HepG2 (cell line): ENCODE measurements around the gene TMEM187. TPM values are rescaled to one million over a fixed set of nuclear protein-coding genes. Genes with fewer than 3 reads are reported as not detected.

Experiments used
- ETV6 ChIP-seq: sonication (generic); formaldehyde crosslinking; conservative IDR thresholded peaks from 2 replicates; pipeline ENCODE4 v1.4.0; 2020; ENCODE audit warnings: missing genetic modification reagents
- KAT2B ChIP-seq: fragments of 150-350 bp; IDR thresholded peaks from 2 replicates; pipeline ENCODE4 v1.6.1; 2014; ENCODE audit warnings: low read depth, low read length, borderline replicate concordance
- KDM3A ChIP-seq: IDR thresholded peaks from 2 replicates; pipeline ENCODE4 v1.6.1; 2018; ENCODE audit warnings: low read depth, missing compliant biosample characterization
- TFE3 ChIP-seq: IDR thresholded peaks from 2 replicates; pipeline ENCODE4 v1.6.1; 2016
- THAP9 ChIP-seq: sonication (generic); formaldehyde crosslinking; IDR thresholded peaks from 2 replicates; pipeline ENCODE4; 2020; ENCODE audit warnings: missing genetic modification reagents, mild to moderate bottlenecking, borderline replicate concordance
- ZBTB7A ChIP-seq: sonication (generic); formaldehyde crosslinking; IDR thresholded peaks from 2 replicates; pipeline ENCODE4 v1.8.0; 2022; ENCODE audit warnings: mild to moderate bottlenecking, missing genetic modification reagents
- ZFP91 ChIP-seq: sonication (generic); formaldehyde crosslinking; IDR thresholded peaks from 2 replicates; pipeline ENCODE4 v1.9.0; 2022; ENCODE audit warnings: missing genetic modification reagents, mild to moderate bottlenecking, borderline replicate concordance
- ZNF136 ChIP-seq: sonication (generic); formaldehyde crosslinking; IDR thresholded peaks from 2 replicates; pipeline ENCODE4 v1.8.1; 2022; ENCODE audit warnings: low read depth, mild to moderate bottlenecking, moderate library complexity, missing genetic modification reagents
- ZNF333 ChIP-seq: sonication (generic); formaldehyde crosslinking; IDR thresholded peaks from 2 replicates; pipeline ENCODE4 v1.4.0; 2020; ENCODE audit warnings: mild to moderate bottlenecking, missing genetic modification reagents, borderline replicate concordance
- ZNF468 ChIP-seq: sonication (generic); formaldehyde crosslinking; IDR thresholded peaks from 2 replicates; pipeline ENCODE4 v1.8.0; 2022; ENCODE audit warnings: mild to moderate bottlenecking, moderate library complexity, missing genetic modification reagents
- ZNF569 ChIP-seq: sonication (generic); formaldehyde crosslinking; IDR thresholded peaks from 2 replicates; pipeline ENCODE4 v1.5.0; 2020; ENCODE audit warnings: mild to moderate bottlenecking, missing genetic modification reagents, moderate library complexity, borderline replicate concordance
- ZNF646 ChIP-seq: sonication (generic); formaldehyde crosslinking; IDR thresholded peaks from 2 replicates; pipeline ENCODE4 v1.9.0; 2021; ENCODE audit warnings: mild to moderate bottlenecking, missing genetic modification reagents
- ZNF710 ChIP-seq: sonication (generic); formaldehyde crosslinking; IDR thresholded peaks from 2 replicates; pipeline ENCODE4 v1.5.0; 2020; ENCODE audit warnings: mild to moderate bottlenecking, missing genetic modification reagents, borderline replicate concordance
- polyA plus RNA-seq, 8 experiments: library from polyadenylated mRNA; depleted of rRNA in 3 of 8; stranded (reverse) in 7 of 8; unstranded in 1 of 8; fragments of >200 nt; fragmentation: Illumina TruSeq in 4 of 8; extraction: Trizol in 4 of 8; gene quantifications; 2 replicates each; pipeline versions ENCODE4 v1.2.1 to v1.2.3, GENCODE V29; 2011 to 2016; ENCODE audit warnings: low read depth in 4 of 8, missing spikeins in 1 of 8, mixed read lengths in 1 of 8; ENCODE audit not compliant: insufficient read depth in 1 of 8
- total RNA-seq, 5 experiments: library from RNA; depleted of rRNA; stranded (reverse); fragments of >200 nt; fragmentation: Illumina TruSeq; extraction: Trizol; gene quantifications; 2 replicates each; pipeline ENCODE4 v1.2.3, GENCODE V29; 2016; ENCODE audit warnings: low read depth in 1 of 5

TMEM187 gene
- total and polyA plus RNA-seq, 2 of the 13 experiments (the other 11 are each of a cell fraction or from before 2014, with no cell fraction given) = 2.2 to 6.2 TPM

GRCh38 chrX:153927922-153928760 is 44.4 kb upstream of the TMEM187 start (continued):
- TF ChIP-seq ZNF646 (CRISPR knock-in tag) (no peak), THAP9 (CRISPR knock-in tag) (no peak), KAT2B (no peak), ZNF468 (CRISPR knock-in tag) (no peak), ZFP91 (CRISPR knock-in tag) (no peak), ETV6 (CRISPR knock-in tag) (no peak), ZNF710 (no peak), KDM3A (no peak), ZBTB7A (no peak), ZNF136 (CRISPR knock-in tag) (no peak), ZNF333 (CRISPR knock-in tag) (no peak), ZNF569 (CRISPR knock-in tag) (no peak), TFE3 (CRISPR knock-in tag) (peak; percentile 41; the same call in 1 of the 2 replicates)
